ENCODE results near the gene TUT4. TPM values are rescaled to one million over a fixed set of nuclear protein-coding genes. Genes with fewer than 3 reads are reported as not detected.

The TUT4 gene
- total RNA-seq, 1 experiment from 2014 or later: 67.4 TPM

DNA sequence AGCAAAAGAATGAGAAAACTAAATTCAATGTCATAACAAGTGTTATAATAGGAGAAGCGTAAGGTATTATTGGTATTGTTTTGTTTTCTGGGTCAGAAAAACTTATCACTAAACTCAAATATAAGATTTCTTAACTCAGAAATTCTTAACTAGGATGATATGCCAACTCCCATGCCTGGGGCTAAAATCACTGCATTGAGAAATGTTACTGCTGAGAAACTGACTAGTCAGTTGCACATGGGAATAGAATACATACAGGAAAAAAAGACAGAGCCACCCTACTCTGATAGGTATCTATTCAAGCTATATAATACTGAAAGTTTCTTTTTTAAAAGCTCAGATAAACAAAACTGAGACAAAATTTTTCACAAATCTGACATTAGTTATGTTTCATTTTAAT, 92.2 kb downstream of the TUT4 start:
- CTCF ChIA-PET: no interaction called here

DNA sequence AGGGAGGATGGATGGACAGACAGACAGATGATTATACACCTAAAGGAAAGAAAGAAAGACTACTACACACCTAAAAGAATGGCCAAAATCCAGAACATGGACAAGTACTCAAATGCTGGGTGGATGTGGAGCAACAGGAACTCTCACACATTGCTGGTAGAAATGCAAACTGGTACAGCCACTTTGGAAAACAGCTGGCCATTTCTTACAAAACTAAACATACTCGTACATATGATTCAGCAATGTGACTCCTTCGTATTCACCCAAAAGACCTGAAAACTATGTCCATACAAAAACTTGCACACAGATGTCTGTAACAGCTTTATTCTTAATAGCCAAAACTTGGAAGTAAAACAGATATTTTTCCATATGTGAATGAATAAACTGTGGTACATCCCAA, 97.2 kb downstream of the TUT4 start:
- H3K27ac ChIP-seq (ENCODE audit: low read length): no peak overlapping the region
- no TSS peak for BruUV-seq (replicated peaks)
- CTCF ChIA-PET: no interaction called here
- POLR2A ChIA-PET: no interaction called here
- DNase-seq (ENCODE audit: low read depth, low spot score): no peak
- no peaks in the 10 kb centered on the region; the same call in 1 of the 2 replicates for H3K36me3 ChIP-seq (ENCODE audit: control insufficient read depth, insufficient read depth, low read length)
- intact Hi-C loops (cut with micrococcal nuclease; ENCODE audit: unreplicated experiment): no loop called here
- no peaks in the 10 kb centered on the region for H3K4me1 ChIP-seq (ENCODE audit: control insufficient read depth, insufficient read depth, low read length)
- no peaks in the 10 kb centered on the region for H3K27me3 ChIP-seq (ENCODE audit: control insufficient read depth, insufficient read depth, low read length)
- H3K9me3 ChIP-seq (ENCODE audit: control insufficient read depth, insufficient read depth, low read depth, low read length): no peaks in the 10 kb centered on the region
- in situ Hi-C loops (cut with HindIII; ENCODE audit: low pct_unique_long_range_greater_than_20kb, low sequenced_read_pairs): no loop called here
- TF ChIP-seq SIN3A (IDR thresholded peaks at IDR 0.05; ENCODE audit: borderline replicate concordance, insufficient read depth, low read depth, low read length): no peak
- TF ChIP-seq, protein P1, sequence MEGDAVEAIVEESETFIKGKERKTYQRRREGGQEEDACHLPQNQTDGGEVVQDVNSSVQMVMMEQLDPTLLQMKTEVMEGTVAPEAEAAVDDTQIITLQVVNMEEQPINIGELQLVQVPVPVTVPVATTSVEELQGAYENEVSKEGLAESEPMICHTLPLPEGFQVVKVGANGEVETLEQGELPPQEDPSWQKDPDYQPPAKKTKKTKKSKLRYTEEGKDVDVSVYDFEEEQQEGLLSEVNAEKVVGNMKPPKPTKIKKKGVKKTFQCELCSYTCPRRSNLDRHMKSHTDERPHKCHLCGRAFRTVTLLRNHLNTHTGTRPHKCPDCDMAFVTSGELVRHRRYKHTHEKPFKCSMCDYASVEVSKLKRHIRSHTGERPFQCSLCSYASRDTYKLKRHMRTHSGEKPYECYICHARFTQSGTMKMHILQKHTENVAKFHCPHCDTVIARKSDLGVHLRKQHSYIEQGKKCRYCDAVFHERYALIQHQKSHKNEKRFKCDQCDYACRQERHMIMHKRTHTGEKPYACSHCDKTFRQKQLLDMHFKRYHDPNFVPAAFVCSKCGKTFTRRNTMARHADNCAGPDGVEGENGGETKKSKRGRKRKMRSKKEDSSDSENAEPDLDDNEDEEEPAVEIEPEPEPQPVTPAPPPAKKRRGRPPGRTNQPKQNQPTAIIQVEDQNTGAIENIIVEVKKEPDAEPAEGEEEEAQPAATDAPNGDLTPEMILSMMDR (IDR thresholded peaks at IDR 0.05): no peak
- TF ChIP-seq, protein P2, sequence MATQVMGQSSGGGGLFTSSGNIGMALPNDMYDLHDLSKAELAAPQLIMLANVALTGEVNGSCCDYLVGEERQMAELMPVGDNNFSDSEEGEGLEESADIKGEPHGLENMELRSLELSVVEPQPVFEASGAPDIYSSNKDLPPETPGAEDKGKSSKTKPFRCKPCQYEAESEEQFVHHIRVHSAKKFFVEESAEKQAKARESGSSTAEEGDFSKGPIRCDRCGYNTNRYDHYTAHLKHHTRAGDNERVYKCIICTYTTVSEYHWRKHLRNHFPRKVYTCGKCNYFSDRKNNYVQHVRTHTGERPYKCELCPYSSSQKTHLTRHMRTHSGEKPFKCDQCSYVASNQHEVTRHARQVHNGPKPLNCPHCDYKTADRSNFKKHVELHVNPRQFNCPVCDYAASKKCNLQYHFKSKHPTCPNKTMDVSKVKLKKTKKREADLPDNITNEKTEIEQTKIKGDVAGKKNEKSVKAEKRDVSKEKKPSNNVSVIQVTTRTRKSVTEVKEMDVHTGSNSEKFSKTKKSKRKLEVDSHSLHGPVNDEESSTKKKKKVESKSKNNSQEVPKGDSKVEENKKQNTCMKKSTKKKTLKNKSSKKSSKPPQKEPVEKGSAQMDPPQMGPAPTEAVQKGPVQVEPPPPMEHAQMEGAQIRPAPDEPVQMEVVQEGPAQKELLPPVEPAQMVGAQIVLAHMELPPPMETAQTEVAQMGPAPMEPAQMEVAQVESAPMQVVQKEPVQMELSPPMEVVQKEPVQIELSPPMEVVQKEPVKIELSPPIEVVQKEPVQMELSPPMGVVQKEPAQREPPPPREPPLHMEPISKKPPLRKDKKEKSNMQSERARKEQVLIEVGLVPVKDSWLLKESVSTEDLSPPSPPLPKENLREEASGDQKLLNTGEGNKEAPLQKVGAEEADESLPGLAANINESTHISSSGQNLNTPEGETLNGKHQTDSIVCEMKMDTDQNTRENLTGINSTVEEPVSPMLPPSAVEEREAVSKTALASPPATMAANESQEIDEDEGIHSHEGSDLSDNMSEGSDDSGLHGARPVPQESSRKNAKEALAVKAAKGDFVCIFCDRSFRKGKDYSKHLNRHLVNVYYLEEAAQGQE (IDR thresholded peaks at IDR 0.05; ENCODE audit: insufficient read depth in 1 of 2, low read depth in 2 of 2, low read length in 1 of 2): no peak
- no peak overlapping the region for H3K4me3 ChIP-seq (ENCODE audit: low read depth in 2 of 2, low read length in 2 of 2)
- no peak for ATAC-seq

More for the DNA sequence above, 92.2 kb downstream of the TUT4 start:
- in situ Hi-C loops (cut with HindIII; ENCODE audit: low pct_unique_long_range_greater_than_20kb, low sequenced_read_pairs): no loop called here
- no peaks in the 10 kb centered on the region for H3K4me1 ChIP-seq (ENCODE audit: control insufficient read depth, insufficient read depth, low read length)
- ATAC-seq: no peak
- no TSS peak for BruUV-seq (replicated peaks)
- no peak overlapping the region for H3K4me3 ChIP-seq (ENCODE audit: low read depth in 2 of 2, low read length in 2 of 2)
- intact Hi-C loops (cut with micrococcal nuclease; ENCODE audit: unreplicated experiment): no loop called here
- POLR2A ChIA-PET: no interaction called here
- no peak overlapping the region for H3K27ac ChIP-seq (ENCODE audit: low read length)
- no peak for DNase-seq (ENCODE audit: low read depth, low spot score)
- H3K27me3 ChIP-seq (ENCODE audit: control insufficient read depth, insufficient read depth, low read length): no peaks in the 10 kb centered on the region
- TF ChIP-seq, protein P2 (IDR thresholded peaks at IDR 0.05; ENCODE audit: insufficient read depth in 1 of 2, low read depth in 2 of 2, low read length in 1 of 2): no peak
- TF ChIP-seq TCF7L2 (IDR thresholded peaks at IDR 0.05; ENCODE audit: low read depth, low read length) (no peak), SIN3A (IDR thresholded peaks at IDR 0.05; ENCODE audit: borderline replicate concordance, insufficient read depth, low read depth, low read length) (no peak), POLR2AphosphoS5 (IDR thresholded peaks at IDR 0.05; ENCODE audit: low read depth, low read length) (no peak)
- TF ChIP-seq, protein P1 (IDR thresholded peaks at IDR 0.05): no peak
- H3K9me3 ChIP-seq (ENCODE audit: control insufficient read depth, insufficient read depth, low read depth, low read length): no peaks in the 10 kb centered on the region
- H3K36me3 ChIP-seq (ENCODE audit: control insufficient read depth, insufficient read depth, low read length): no peaks in the 10 kb centered on the region; the same call in 1 of the 2 replicates

All from Panc1 (cell line).